Measurements from ENCODE around the gene TAF4.

- TF ChIP-seq ZNF384 (IDR thresholded peaks at IDR 0.05) (no peak), HDGF (IDR thresholded peaks at IDR 0.05; ENCODE audit: borderline replicate concordance) (no peak), L3MBTL2 (conservative IDR thresholded peaks at IDR 0.05) (no peak), ELF4 (IDR thresholded peaks at IDR 0.05) (no peak), FOXM1 (IDR thresholded peaks at IDR 0.05; ENCODE audit: borderline replicate concordance) (no peak), SUZ12 (IDR thresholded peaks at IDR 0.05) (no peak), BHLHE40 (IDR thresholded peaks at IDR 0.05; ENCODE audit: borderline replicate concordance) (no peak), ARNT (IDR thresholded peaks at IDR 0.05) (no peak), CTBP1 (IDR thresholded peaks at IDR 0.05; ENCODE audit: borderline replicate concordance) (no peak), NFRKB (IDR thresholded peaks at IDR 0.05) (no peak)
Measured at GRCh38 chr20:62059920-62060630, 5.6 kb downstream of the TAF4 start.

Measured in HEK293T (cell line).